ENCODE data around the gene DNM1. TPM values are rescaled to one million over a fixed set of nuclear protein-coding genes. Genes with fewer than 3 reads are reported as not detected.

The DNM1 gene
- total RNA-seq, 1 donor from 2014 or later: 34.1 TPM

DNA sequence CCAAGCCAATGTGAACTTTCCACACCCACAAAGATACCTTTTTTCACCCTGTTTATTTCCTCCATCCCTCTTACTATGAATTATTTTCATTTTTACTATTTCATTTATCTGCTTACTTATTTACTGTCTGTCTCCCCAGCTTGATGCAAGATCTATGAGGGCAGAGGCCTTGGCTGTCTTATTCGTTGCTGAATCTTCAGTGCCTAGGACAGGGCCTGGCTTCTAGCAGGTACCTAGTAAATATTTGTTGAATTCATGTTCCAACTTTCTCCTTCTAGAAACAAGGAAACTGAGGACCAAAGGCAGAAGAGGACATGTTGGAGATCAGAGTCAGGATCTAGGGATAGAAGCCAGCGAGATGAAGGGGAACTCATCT is 543 bp upstream of the DNM1 start:
- H3K27ac Mint-ChIP-seq: no peak overlapping the region
- DNase-seq (ENCODE audit: low spot score, unreplicated experiment): no peak
- H3K9me3 Mint-ChIP-seq (ENCODE audit: low read depth): no peaks in the 10 kb centered on the region
- H3K27me3 Mint-ChIP-seq: peaks cover 21% of the 10 kb centered on the region
- no peaks in the 10 kb centered on the region for H3K36me3 Mint-ChIP-seq (ENCODE audit: insufficient read depth)
- H3K4me1 Mint-ChIP-seq (ENCODE audit: low read depth): peaks cover 13% of the 10 kb centered on the region
- H3K4me3 Mint-ChIP-seq (ENCODE audit: low read depth): peak overlapping the region; percentile 71
- TF ChIP-seq, protein P1, sequence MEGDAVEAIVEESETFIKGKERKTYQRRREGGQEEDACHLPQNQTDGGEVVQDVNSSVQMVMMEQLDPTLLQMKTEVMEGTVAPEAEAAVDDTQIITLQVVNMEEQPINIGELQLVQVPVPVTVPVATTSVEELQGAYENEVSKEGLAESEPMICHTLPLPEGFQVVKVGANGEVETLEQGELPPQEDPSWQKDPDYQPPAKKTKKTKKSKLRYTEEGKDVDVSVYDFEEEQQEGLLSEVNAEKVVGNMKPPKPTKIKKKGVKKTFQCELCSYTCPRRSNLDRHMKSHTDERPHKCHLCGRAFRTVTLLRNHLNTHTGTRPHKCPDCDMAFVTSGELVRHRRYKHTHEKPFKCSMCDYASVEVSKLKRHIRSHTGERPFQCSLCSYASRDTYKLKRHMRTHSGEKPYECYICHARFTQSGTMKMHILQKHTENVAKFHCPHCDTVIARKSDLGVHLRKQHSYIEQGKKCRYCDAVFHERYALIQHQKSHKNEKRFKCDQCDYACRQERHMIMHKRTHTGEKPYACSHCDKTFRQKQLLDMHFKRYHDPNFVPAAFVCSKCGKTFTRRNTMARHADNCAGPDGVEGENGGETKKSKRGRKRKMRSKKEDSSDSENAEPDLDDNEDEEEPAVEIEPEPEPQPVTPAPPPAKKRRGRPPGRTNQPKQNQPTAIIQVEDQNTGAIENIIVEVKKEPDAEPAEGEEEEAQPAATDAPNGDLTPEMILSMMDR (IDR thresholded peaks at IDR 0.05; ENCODE audit: unreplicated experiment): no peak

GRCh38 chr9:128203707-128204551 is 750 bp downstream of the DNM1 start:
- Mint-ChIP-seq H3K4me3 (ENCODE audit: low read depth) (peak overlapping the region; percentile 67), H3K36me3 (ENCODE audit: insufficient read depth) (no peaks in the 10 kb centered on the region), H3K27ac (no peak overlapping the region), H3K27me3 (peaks cover 24% of the 10 kb centered on the region), H3K9me3 (ENCODE audit: low read depth) (no peaks in the 10 kb centered on the region), H3K4me1 (ENCODE audit: low read depth) (peaks cover 13% of the 10 kb centered on the region)
- no peak for DNase-seq (ENCODE audit: low spot score, unreplicated experiment)
- TF ChIP-seq, protein P1 (IDR thresholded peaks at IDR 0.05; ENCODE audit: unreplicated experiment): no peak

- TF ChIP-seq, protein P1 (IDR thresholded peaks at IDR 0.05; ENCODE audit: unreplicated experiment): no peak
- no peaks in the 10 kb centered on the region for H3K36me3 Mint-ChIP-seq (ENCODE audit: insufficient read depth)
- no peak for DNase-seq (ENCODE audit: low spot score, unreplicated experiment)
- no peaks in the 10 kb centered on the region for H3K9me3 Mint-ChIP-seq (ENCODE audit: low read depth)
- H3K4me1 Mint-ChIP-seq (ENCODE audit: low read depth): peaks cover 13% of the 10 kb centered on the region
- H3K27ac Mint-ChIP-seq: no peak overlapping the region
- H3K4me3 Mint-ChIP-seq (ENCODE audit: low read depth): peak overlapping the region; percentile 67
- peaks cover 24% of the 10 kb centered on the region for H3K27me3 Mint-ChIP-seq
These were observed 1.7 kb downstream of the DNM1 start for GRCh38 chr9:128204858-128205257.

DNA sequence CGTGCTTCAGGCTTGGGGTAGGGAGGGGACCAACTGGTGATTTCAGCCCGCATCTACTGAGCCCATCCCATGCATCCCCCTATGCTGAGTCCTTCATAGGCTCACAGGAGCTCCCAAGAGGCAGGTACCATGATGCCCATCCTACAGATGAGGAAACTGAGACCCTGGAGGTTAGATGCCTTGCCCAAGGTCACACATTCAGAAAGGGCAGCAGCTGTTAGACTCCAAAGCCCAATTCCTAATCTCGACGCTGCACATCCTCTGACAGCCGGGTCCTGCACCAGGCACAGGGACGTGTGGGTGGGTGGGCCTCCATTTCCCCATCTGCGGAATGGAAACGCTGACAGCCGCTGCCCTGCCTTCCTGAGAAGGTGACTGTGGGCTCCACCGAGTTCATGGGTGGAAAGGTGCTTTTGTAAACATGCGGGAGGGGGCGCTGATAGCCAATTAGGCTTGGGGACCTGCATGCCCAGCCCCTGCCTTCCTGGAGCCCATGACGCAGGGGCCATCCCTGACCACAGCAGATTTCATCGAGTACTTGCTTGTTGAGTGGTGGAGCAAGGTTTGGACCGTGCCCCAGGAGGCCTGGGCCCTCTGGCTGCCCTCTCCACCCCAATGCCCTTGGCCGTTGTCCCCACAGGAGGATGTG is 2.2 kb downstream of the DNM1 start:
- H3K27me3 Mint-ChIP-seq: peaks cover 24% of the 10 kb centered on the region
- no peaks in the 10 kb centered on the region for H3K36me3 Mint-ChIP-seq (ENCODE audit: insufficient read depth)
- H3K4me1 Mint-ChIP-seq (ENCODE audit: low read depth): peaks cover 13% of the 10 kb centered on the region
- TF ChIP-seq, protein P1 (IDR thresholded peaks at IDR 0.05; ENCODE audit: unreplicated experiment): no peak
- H3K4me3 Mint-ChIP-seq (ENCODE audit: low read depth): no peak overlapping the region
- no peaks in the 10 kb centered on the region for H3K9me3 Mint-ChIP-seq (ENCODE audit: low read depth)
- no peak overlapping the region for H3K27ac Mint-ChIP-seq
- DNase-seq (ENCODE audit: low spot score, unreplicated experiment): no peak

DNA sequence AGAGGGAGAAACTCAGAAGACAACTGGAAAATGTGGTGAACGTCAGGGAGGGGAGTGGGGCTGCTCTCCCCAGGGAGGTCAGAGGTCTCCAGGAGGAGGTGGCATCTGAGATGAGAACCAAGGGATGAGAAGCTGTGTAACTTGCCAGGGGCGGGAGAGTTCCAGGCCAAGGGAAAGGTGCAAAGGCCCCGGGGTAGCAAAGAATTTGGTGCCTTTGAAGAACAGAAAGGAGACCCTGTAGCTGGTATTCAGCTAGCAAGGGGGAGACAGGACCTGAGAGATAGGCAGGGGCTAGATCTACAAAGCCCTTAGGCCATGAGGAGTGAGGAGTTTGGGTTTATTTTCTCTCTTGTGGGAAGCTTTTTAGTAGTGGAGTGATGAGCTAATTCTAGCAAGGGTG is 3.3 kb downstream of the DNM1 start:
- Mint-ChIP-seq H3K27me3 (peaks cover 24% of the 10 kb centered on the region), H3K4me1 (ENCODE audit: low read depth) (peaks cover 13% of the 10 kb centered on the region), H3K4me3 (ENCODE audit: low read depth) (no peak overlapping the region), H3K36me3 (ENCODE audit: insufficient read depth) (no peaks in the 10 kb centered on the region), H3K27ac (no peak overlapping the region), H3K9me3 (ENCODE audit: low read depth) (no peaks in the 10 kb centered on the region)
- TF ChIP-seq, protein P1 (IDR thresholded peaks at IDR 0.05; ENCODE audit: unreplicated experiment): no peak
- DNase-seq (ENCODE audit: low spot score, unreplicated experiment): no peak

All from progenitor cell of endocrine pancreas (in vitro differentiated cells).